GM10266 (cell line): ENCODE results near the gene NEK7.
"Not testable (repeated sequence)": the region's sequence is repeated elsewhere in the genome, so short reads cannot be mapped to it uniquely, and the experiment has no call there.

Experiments
- DNase-seq: peaks from one replicate; pipeline ENCODE4 v3.0.0; 2012; ENCODE audit errors: extremely low spot score
- CTCF ChIP-seq: IDR thresholded peaks from 2 replicates; pipeline ENCODE4 v1.5.1; 2012; ENCODE audit warnings: mild to moderate bottlenecking, low read depth; ENCODE audit not compliant: control insufficient read depth, insufficient read depth; ENCODE audit errors: missing control alignments

Gene NEK7

DNA sequence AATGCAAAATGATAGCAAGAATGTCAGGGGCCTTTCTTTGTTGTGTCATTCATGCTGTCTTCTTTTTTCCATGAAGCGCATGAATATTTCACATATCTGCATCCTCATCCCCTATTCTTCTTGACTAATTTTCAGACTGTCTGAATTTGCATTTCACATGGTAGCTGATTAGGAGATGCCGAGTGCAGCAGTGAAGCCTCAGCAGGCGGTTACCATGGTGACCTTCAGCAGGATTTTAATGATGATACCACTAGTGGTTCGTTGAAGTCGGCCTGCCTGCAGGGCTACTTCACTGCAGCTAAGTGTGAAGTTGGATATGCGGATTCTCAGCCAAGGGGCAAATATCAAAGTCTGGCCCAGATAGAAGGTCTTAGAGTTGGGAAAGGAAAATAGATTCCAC lies 141.8 kb downstream of the NEK7 start:
- no peak for DNase-seq
- TF ChIP-seq CTCF: no peak

GRCh38 chr1:198300451-198300850 lies 143.7 kb downstream of the NEK7 start:
- TF ChIP-seq CTCF: no peak
- no peak for DNase-seq

GRCh38 chr1:198304431-198304830 lies 147.6 kb downstream of the NEK7 start:
- no peak for DNase-seq
- TF ChIP-seq CTCF: no peak

DNA sequence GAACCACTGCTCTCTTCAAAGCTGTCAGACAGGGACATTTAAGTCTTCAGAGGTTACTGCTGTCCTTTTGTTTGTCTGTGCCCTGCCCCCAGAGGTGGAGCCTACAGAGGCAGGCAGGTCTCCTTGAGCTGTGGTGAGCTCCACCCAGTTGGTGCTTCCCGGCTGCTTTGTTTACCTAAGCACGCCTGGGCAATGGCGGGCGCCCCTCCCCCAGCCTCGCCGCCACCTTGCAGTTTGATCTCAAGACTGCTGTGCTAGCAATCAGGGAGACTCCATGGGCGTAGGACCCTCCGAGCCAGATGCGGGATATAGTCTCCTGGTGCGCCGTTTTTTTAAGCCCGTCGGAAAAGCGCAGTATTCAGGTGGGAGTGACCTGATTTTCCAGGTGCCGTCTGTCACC lies 158.0 kb downstream of the NEK7 start:
- not testable (repeated sequence) for DNase-seq

DNA sequence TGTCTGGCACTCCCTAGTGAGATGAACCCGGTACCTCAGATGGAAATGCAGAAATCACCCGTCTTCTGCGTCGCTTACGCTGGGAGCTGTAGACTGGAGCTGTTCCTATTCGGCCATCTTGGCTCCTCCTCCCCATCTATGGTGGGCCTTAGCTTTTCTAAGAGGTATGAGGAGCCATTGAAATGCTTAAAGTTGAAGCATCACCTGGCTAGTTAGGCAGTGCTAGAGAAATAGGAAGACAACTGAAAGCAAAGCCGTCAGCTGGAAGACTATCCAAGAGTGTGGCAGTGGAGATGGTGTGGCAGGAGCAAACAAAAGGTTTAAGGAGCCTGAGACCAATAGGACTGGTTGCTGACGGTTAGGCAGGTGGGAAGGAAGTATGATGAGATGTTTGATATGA lies 158.5 kb downstream of the NEK7 start:
- not testable (repeated sequence) for DNase-seq

DNA sequence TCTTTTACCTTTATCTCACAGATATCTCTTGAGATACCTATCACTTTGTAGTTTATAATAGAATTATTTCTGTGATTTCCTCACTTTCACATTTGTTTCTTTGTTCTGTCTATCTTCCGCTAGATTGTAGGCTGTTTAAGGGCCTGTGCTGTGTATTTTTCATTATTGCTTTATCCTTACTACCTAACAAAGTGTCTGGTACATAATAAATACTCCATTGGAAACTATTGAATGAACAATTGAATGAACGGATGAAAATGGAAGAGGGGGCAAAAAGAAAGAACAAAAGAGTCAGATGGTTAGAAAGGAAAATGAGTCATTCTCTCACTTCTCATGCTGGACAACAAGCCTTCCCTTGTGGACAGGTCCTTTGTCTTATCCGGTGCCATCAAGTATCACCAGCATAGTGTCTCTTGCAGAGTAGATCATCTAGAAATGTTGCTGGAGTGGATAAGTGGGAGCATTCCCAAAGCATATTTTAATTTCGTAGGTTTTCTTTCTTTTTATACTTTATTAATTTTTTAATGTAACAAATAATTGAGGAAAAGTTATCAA lies 159.8 kb downstream of the NEK7 start:
- no peak for TF ChIP-seq CTCF
- DNase-seq: no peak

DNA sequence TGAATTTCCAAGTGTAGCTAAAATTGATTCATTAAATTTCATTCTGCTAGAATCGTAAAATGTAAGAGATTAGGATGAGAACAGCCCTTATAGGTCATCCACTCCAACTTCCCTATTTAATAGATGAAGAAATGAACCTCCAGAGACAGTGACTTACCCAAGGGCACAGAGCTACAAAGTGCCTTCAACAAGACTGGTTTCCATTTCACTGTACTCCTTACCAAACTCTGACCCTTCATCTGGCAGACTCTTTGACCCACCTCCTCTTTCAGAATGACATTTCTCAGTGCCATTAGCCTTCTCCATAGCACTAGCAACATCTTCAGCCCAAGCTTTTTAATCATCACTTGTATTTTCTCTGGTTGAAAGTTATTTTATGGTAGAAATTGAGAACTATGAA lies 161.3 kb downstream of the NEK7 start:
- peak; percentile 19 for DNase-seq
- no peak for TF ChIP-seq CTCF

DNA sequence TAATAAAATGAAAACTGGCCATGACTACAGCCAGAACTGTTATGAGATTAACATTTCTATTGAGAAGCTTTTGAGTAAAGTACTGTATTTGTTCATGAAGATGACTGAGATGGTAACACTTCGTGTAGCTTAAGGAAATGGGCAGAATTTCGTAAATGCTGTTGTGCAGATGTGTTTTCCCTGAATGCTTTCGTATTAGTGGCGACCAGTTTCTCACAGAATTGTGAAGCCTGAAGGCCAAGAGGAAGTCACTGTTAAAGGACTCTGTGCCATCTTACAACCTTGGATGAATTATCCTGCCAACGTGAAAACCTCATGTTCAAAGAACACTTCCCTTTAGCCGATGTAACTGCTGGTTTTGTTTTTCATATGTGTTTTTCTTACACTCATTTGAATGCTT lies 164.0 kb downstream of the NEK7 start:
- no peak for TF ChIP-seq CTCF
- DNase-seq: no peak
